Gastroesophageal sphincter (tissue), 4 donors: Measurements from ENCODE around the gene BORCS5. TPM values are rescaled to one million over a fixed set of nuclear protein-coding genes. Genes with fewer than 3 reads are reported as not detected.

Experiments used
- ATAC-seq: fragments of 150-250 bp; one replicate; pipeline ENCODE4 v1.9.1; 2016; ENCODE audit warnings: mild to moderate bottlenecking, moderate library complexity
- H3K27ac ChIP-seq, 4 donors: fragments of 200-600 bp; sonication (generic) in 3 of 4; 1 replicate in 3 of 4; 2 replicates in 1 of 4; pipeline ENCODE4 v1.5.1; 2016 to 2019
- H3K27me3 ChIP-seq: fragments of 200-600 bp; sonication (generic); one replicate; pipeline ENCODE4 v1.5.1; 2019
- H3K36me3 ChIP-seq, 2 donors: fragments of 200-600 bp; sonication (generic); one replicate each; pipeline ENCODE4 v1.5.1; 2019; ENCODE audit warnings: control low read depth in 1 of 2
- H3K4me1 ChIP-seq, 3 donors: fragments of 200-600 bp; sonication (generic); 1 replicate in 2 of 3; 2 replicates in 1 of 3; pipeline ENCODE4 v1.5.1; 2016 to 2019; ENCODE audit warnings: control low read depth in 2 of 3
- H3K4me3 ChIP-seq, 2 donors: fragments of 200-600 bp; sonication (generic); one replicate each; pipeline ENCODE4 v1.5.1; 2019; ENCODE audit warnings: mild to moderate bottlenecking in 1 of 2, moderate library complexity in 1 of 2
- H3K9me3 ChIP-seq, 3 donors: fragments of 200-600 bp; sonication (generic); one replicate each; pipeline ENCODE4 v1.5.1; 2017 to 2019; ENCODE audit warnings: control low read depth in 2 of 3
- EP300 ChIP-seq: sonication (generic); formaldehyde crosslinking; IDR thresholded peaks from one replicate; pipeline ENCODE4 v1.6.1; 2017; ENCODE audit warnings: antibody characterized with exemption, mild to moderate bottlenecking
- POLR2A ChIP-seq, 2 donors: fragments of 450-650 bp; IDR thresholded peaks; one replicate each; pipeline ENCODE4 v1.6.1; 2017; ENCODE audit warnings: antibody characterized with exemption in 2 of 2, mild to moderate bottlenecking in 2 of 2, moderate library complexity in 1 of 2
- POLR2AphosphoS5 ChIP-seq: sonication (generic); formaldehyde crosslinking; IDR thresholded peaks from one replicate; pipeline ENCODE4 v1.6.1; 2017; ENCODE audit warnings: antibody characterized with exemption
- WGBS, 2 donors: methylation state at CpG; one replicate each; pipeline ENCODE4 v1.1.5; 2018; ENCODE audit warnings: low coverage in 1 of 2; 5-methylcytosine and 5-hydroxymethylcytosine counted together
- total RNA-seq, 4 donors: library from RNA; depleted of rRNA; stranded (reverse); fragments of >200 nt; gene quantifications; one replicate each; pipeline ENCODE4 v1.1.0, GENCODE V29; 2016
- TF ChIP-seq, protein P1 (sequence below), 4 experiments: fragments of 200-600 bp in 2 of 4; fragments of 450-650 bp in 2 of 4; sonication (generic) in 1 of 4; IDR thresholded peaks; one replicate each; pipeline ENCODE4 v1.5.1; 2017 to 2019; ENCODE audit warnings: antibody characterized with exemption in 4 of 4, mild to moderate bottlenecking in 2 of 4, moderate library complexity in 2 of 4

BORCS5 gene
- total RNA-seq, 4 donors from 2014 or later: 10.5 to 29.1 (median 19.0) TPM

DNA sequence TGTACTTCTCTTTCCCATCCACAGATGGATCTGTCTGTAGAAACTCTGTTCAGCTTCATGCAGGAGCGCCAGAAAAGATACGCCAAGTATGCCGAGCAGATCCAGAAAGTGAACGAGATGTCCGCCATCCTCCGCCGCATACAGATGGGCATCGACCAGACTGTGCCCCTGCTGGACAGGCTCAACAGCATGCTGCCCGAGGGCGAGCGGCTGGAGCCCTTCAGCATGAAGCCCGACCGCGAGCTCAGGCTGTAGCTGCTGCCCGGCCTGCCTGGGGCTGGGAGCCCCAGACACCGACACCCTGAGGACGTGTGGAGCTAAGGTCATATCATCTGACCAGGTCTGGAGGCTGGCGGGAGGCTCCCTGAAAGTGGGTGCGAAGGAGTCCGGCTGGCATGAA lies 108.6 kb downstream of the BORCS5 start:
- H3K27me3 ChIP-seq: no peaks in the 10 kb centered on the region
- no peak for ATAC-seq
- WGBS, 2 donors: 96% methylated on average over 7 of the region's 20 CpGs; no CpG with 5 or more reads in 1 of the 2 donors
- peaks cover 0 to 11% (median 0%) of the 10 kb centered on the region in 3 donors for H3K4me1 ChIP-seq
- H3K9me3 ChIP-seq: no peaks in the 10 kb centered on the region
- peaks cover 0 to 32% of the 10 kb centered on the region in 2 donors for H3K36me3 ChIP-seq
- TF ChIP-seq POLR2A (IDR thresholded peaks at IDR 0.05) (no peak), EP300 (no peak), POLR2AphosphoS5 (no peak)
- TF ChIP-seq, protein P1, sequence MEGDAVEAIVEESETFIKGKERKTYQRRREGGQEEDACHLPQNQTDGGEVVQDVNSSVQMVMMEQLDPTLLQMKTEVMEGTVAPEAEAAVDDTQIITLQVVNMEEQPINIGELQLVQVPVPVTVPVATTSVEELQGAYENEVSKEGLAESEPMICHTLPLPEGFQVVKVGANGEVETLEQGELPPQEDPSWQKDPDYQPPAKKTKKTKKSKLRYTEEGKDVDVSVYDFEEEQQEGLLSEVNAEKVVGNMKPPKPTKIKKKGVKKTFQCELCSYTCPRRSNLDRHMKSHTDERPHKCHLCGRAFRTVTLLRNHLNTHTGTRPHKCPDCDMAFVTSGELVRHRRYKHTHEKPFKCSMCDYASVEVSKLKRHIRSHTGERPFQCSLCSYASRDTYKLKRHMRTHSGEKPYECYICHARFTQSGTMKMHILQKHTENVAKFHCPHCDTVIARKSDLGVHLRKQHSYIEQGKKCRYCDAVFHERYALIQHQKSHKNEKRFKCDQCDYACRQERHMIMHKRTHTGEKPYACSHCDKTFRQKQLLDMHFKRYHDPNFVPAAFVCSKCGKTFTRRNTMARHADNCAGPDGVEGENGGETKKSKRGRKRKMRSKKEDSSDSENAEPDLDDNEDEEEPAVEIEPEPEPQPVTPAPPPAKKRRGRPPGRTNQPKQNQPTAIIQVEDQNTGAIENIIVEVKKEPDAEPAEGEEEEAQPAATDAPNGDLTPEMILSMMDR (IDR thresholded peaks at IDR 0.05): no peak
- no peak overlapping the region for H3K27ac ChIP-seq
- no peak overlapping the region for H3K4me3 ChIP-seq

DNA sequence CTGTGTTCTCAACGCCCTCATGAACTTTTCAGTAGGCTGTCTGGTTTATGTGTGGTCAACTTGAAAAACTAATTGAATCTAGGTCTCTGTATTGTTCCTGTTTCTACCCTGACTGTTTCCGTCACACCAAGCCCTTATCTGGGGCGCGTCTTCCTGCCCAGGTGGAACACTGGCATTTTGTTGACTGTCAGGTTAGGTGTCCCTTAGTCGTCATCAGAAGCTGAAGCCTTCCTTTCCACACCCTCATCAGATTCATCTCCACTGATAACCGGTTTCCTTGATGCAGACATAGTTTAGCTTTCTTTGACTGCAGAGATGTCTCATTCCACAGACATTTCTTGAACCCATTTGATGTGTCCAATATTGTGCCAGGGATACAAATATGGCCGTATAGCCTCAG lies 109.3 kb downstream of the BORCS5 start:
- ATAC-seq: no peak

DNA sequence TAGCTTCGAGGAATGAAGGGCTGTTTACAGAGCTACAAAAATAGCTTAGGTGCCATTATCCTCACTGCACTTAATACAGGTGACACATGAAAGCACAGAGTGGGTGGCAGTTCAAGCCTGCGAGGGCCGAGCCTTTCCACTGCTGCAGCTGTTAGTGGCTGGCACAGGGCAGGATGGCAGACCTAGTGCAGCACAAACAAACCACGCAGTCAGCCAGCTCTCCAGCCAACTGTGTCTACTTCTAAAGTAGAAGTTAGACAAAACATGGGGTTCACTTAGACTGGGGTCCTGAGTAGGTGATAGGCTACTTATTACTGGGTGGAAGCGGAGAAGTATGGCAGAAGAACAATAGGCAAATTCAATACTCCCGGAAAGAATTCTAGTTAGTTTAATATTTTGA lies 110.4 kb downstream of the BORCS5 start:
- no peak for TF ChIP-seq EP300
- TF ChIP-seq, protein P1 (IDR thresholded peaks at IDR 0.05): no peak
- TF ChIP-seq POLR2AphosphoS5: no peak
- TF ChIP-seq POLR2A (IDR thresholded peaks at IDR 0.05): no peak
- Histone ChIP-seq H3K27ac (no peak overlapping the region), H3K27me3 (no peaks in the 10 kb centered on the region), H3K36me3 (peaks cover 0 to 32% of the 10 kb centered on the region in 2 donors), H3K9me3 (no peaks in the 10 kb centered on the region), H3K4me1 (no peaks in the 10 kb centered on the region), H3K4me3 (no peak overlapping the region)
- 88 to 100% methylated on average over 2 to 3 of the region's 6 CpGs for WGBS, 2 donors
- no peak for ATAC-seq

More for the DNA sequence above, 109.3 kb downstream of the BORCS5 start:
- Histone ChIP-seq H3K4me1 (peaks cover 0 to 5% (median 0%) of the 10 kb centered on the region in 3 donors), H3K36me3 (peaks cover 0 to 32% of the 10 kb centered on the region in 2 donors), H3K9me3 (no peaks in the 10 kb centered on the region), H3K27ac (no peak overlapping the region), H3K4me3 (no peak overlapping the region), H3K27me3 (no peaks in the 10 kb centered on the region)
- TF ChIP-seq EP300 (no peak), POLR2A (IDR thresholded peaks at IDR 0.05) (no peak), POLR2AphosphoS5 (no peak)
- TF ChIP-seq, protein P1 (IDR thresholded peaks at IDR 0.05): no peak
- WGBS, 2 donors: 70 to 94% methylated on average over 4 to 7 of the region's 7 CpGs

DNA sequence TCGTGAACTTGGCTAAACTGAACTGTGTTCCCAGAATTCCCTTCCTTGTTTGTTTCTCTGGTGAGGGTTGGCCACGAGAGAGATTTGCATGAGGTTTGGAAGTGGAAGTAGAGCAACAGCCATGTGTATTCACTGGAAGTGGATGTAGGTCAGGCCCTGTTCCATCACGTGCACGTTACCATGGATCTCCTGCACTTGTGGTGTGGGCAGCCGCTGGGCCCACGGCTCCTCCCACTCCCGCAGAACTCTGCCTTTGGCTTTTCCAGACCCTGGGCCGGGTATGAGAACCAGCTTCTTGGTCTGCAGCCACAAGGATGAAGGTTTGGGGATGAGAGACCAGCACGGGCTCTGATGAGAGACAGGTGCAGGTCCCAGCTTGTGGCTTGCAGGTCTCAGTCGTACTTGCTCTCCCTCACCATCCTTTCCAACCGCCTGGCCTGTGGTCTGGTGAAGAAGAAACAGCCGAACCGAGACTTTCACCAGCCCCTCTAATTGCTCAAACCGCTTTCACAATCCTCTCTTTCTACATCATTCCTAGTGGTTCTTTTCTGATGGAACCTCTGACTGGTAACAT lies 110.9 kb downstream of the BORCS5 start:
- no peaks in the 10 kb centered on the region for H3K9me3 ChIP-seq
- H3K27me3 ChIP-seq: no peaks in the 10 kb centered on the region
- ATAC-seq: no peak
- TF ChIP-seq, protein P1 (IDR thresholded peaks at IDR 0.05): no peak
- TF ChIP-seq EP300: no peak
- no peak for TF ChIP-seq POLR2AphosphoS5
- no peak for TF ChIP-seq POLR2A (IDR thresholded peaks at IDR 0.05)
- 95 to 100% methylated on average over 2 to 10 of the region's 14 CpGs for WGBS, 2 donors
- no peak overlapping the region for H3K4me3 ChIP-seq
- peaks cover 0 to 32% of the 10 kb centered on the region in 2 donors for H3K36me3 ChIP-seq
- H3K4me1 ChIP-seq: no peaks in the 10 kb centered on the region
- H3K27ac ChIP-seq: no peak overlapping the region

DNA sequence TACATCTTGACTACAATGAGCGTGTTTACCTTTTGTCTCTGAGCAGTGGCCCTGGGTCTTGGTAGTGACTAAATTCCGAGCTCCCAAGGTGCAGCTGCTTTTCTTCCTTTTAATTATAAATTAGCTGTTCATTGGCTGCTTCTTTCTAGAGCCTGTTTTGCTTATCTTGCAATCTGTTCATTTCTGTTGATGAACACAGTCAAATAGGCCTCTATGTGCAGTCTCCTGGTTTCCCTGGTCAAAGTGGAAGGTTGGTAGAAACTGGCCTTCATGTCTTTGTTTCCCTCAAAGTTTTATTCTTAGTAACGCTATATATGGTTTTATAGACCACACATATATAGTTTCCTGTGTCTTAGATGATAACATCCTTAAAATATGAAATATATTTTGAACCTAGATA lies 111.7 kb downstream of the BORCS5 start:
- no peak for TF ChIP-seq EP300
- no peak for TF ChIP-seq POLR2A (IDR thresholded peaks at IDR 0.05)
- H3K36me3 ChIP-seq: peaks cover 0 to 32% of the 10 kb centered on the region in 2 donors

More for the DNA sequence above, 111.7 kb downstream of the BORCS5 start:
- ATAC-seq: no peak
- no peaks in the 10 kb centered on the region for H3K4me1 ChIP-seq
- no peak overlapping the region for H3K27ac ChIP-seq
- H3K4me3 ChIP-seq: no peak overlapping the region
- 67 to 94% methylated on average over 2 to 3 of the region's 3 CpGs for WGBS, 2 donors
- no peaks in the 10 kb centered on the region for H3K9me3 ChIP-seq
- no peaks in the 10 kb centered on the region for H3K27me3 ChIP-seq
